ENCODE data around the gene JAG1. TPM values are rescaled to one million over a fixed set of nuclear protein-coding genes. Genes with fewer than 3 reads are reported as not detected.

The JAG1 gene
- total RNA-seq, 1 experiment from 2014 or later, result 45.2 TPM

DNA sequence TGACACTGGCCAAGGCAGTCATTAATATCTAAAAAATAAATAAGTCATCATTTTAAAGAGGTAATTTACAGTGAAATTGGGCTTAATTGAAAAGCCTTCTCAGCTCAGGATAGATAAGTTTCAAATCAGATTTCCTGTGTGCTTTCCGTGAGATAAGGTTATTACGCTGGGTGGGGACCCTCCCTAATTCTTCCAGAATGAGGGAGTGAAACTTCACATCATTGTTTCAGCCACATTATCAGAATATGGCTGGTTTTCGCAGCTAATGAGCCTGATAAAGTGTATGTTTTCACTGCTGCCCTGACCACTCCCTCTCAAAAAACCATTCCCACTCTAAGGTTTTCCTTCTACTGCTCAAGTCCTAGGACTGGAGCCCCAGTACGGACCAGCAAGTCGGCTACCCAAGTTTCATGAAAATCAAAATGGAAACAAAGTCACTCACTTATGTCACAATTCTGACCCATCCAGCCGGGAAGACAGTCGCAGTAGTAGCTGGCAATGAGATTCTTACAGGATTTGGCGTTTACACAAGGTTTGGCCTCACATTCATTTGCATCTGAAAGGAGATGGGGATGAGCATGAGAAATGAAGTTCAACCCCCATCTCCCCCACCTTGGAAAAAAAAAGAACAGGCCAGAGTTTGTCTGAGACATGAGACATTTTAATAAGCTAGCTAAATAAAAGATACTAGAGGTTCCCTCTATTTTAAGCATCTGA, 24.6 kb downstream of the JAG1 start:
- Mint-ChIP-seq H3K9me3 (no peaks in the 10 kb centered on the region), H3K27ac (peak overlapping the region; percentile 91), H3K27me3 (ENCODE audit: low read depth) (no peaks in the 10 kb centered on the region), H3K36me3 (peaks cover 71% of the 10 kb centered on the region), H3K4me1 (peaks cover 65% of the 10 kb centered on the region), H3K4me3 (peak overlapping the region; percentile 44)
- POLR2A ChIA-PET, result interaction anchor here (0.9 to 1.5 kb wide), 2 partner anchors 22 to 26 kb away, joined by 3 to 7 read pairs; no protein-coding TSS in a partner anchor
- DNase-seq (ENCODE audit: low spot score), result no peak
- CTCF ChIA-PET, result interaction anchor here (1.0 to 1.5 kb wide), 6 partner anchors 12 to 96 kb away, joined by 3 to 6 read pairs (median 4); no protein-coding TSS in a partner anchor
- TF ChIP-seq ZNF232 (CRISPR knock-in tag; IDR thresholded peaks at IDR 0.05) (no peak), IRF2 (CRISPR knock-in tag; IDR thresholded peaks at IDR 0.05; ENCODE audit: borderline replicate concordance, low read depth) (no peak)
- ATAC-seq, result peak; percentile 32; the same call in 1 of the 2 replicates

DNA sequence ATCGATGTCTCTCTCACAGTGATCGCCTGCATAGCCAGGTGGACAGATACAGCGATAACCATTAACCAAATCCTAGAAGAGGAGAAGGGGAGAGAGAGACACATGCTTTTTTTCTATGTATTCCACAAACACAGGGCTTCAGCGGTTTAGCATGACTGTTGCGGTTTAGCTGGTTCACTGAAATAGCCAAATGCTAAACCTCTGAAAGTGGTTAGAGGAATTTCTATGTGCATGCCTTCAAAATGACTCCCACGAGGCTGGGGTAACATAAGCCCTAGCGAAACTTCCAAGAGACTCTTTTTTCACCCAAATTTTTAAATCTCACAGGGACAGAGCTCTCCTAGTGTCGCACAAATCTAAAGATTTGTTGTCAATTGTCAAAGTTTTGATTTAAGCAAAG, 25.1 kb downstream of the JAG1 start:
- Mint-ChIP-seq H3K36me3 (peaks cover 70% of the 10 kb centered on the region), H3K9me3 (no peaks in the 10 kb centered on the region), H3K4me1 (peaks cover 59% of the 10 kb centered on the region), H3K4me3 (no peak overlapping the region), H3K27me3 (ENCODE audit: low read depth) (no peaks in the 10 kb centered on the region), H3K27ac (peak overlapping the region; percentile 91)
- DNase-seq (ENCODE audit: low spot score) (no peak), ATAC-seq (no peak)
- TF ChIP-seq GRHL2 (CRISPR knock-in tag; IDR thresholded peaks at IDR 0.05; ENCODE audit: insufficient replicate concordance, severe bottlenecking), result no peak
- no peak for TF ChIP-seq SP1 (CRISPR knock-in tag; conservative IDR thresholded peaks at IDR 0.05)
- ChIA-PET CTCF (interaction anchor here (1.0 to 1.5 kb wide), 4 partner anchors 11 to 96 kb away, joined by 3 to 6 read pairs (median 4); no protein-coding TSS in a partner anchor), POLR2A (no interaction called here)

DNA sequence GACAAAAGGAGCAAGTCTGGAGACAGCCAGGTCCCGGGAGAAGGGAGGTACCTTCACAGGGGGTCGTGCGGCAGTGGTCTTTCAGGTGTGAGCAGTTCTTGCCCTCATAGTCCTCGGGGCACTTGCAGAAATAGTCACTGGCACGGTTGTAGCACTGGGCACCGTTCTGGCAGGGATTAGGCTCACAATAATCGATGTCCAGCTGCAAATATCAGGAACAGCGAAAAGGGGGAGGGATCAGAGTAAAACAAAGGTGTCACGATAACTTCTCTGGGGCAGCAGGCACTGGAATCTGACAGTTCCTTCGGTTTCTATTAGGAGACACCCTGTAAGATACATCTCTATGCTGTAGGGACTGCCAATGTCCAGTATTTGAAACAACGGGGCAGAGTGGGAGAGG, 25.9 kb downstream of the JAG1 start:
- Mint-ChIP-seq H3K4me1 (peaks cover 53% of the 10 kb centered on the region), H3K27ac (peak overlapping the region; percentile 81), H3K36me3 (peaks cover 77% of the 10 kb centered on the region), H3K9me3 (no peaks in the 10 kb centered on the region), H3K27me3 (ENCODE audit: low read depth) (no peaks in the 10 kb centered on the region), H3K4me3 (no peak overlapping the region)
- ATAC-seq, result no peak
- TF ChIP-seq NR3C1 (CRISPR knock-in tag; conservative IDR thresholded peaks at IDR 0.05; ENCODE audit: low read depth), result no peak
- TF ChIP-seq, protein P1, sequence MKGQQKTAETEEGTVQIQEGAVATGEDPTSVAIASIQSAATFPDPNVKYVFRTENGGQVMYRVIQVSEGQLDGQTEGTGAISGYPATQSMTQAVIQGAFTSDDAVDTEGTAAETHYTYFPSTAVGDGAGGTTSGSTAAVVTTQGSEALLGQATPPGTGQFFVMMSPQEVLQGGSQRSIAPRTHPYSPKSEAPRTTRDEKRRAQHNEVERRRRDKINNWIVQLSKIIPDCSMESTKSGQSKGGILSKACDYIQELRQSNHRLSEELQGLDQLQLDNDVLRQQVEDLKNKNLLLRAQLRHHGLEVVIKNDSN (CRISPR knock-in tag; IDR thresholded peaks at IDR 0.05), result no peak
- no peak for TF ChIP-seq ESRRA (CRISPR knock-in tag; IDR thresholded peaks at IDR 0.05; ENCODE audit: borderline replicate concordance)
- TF ChIP-seq GTF2I (CRISPR knock-in tag; conservative IDR thresholded peaks at IDR 0.05), result no peak
- TF ChIP-seq, protein P2, sequence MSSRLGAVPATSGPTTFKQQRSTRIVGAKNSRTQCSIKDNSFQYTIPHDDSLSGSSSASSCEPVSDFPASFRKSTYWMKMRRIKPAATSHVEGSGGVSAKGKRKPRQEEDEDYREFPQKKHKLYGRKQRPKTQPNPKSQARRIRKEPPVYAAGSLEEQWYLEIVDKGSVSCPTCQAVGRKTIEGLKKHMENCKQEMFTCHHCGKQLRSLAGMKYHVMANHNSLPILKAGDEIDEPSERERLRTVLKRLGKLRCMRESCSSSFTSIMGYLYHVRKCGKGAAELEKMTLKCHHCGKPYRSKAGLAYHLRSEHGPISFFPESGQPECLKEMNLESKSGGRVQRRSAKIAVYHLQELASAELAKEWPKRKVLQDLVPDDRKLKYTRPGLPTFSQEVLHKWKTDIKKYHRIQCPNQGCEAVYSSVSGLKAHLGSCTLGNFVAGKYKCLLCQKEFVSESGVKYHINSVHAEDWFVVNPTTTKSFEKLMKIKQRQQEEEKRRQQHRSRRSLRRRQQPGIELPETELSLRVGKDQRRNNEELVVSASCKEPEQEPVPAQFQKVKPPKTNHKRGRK (CRISPR knock-in tag; IDR thresholded peaks at IDR 0.05; ENCODE audit: borderline replicate concordance), result no peak
- TF ChIP-seq JUN (CRISPR knock-in tag; IDR thresholded peaks at IDR 0.05), result no peak
- TF ChIP-seq, protein P3, sequence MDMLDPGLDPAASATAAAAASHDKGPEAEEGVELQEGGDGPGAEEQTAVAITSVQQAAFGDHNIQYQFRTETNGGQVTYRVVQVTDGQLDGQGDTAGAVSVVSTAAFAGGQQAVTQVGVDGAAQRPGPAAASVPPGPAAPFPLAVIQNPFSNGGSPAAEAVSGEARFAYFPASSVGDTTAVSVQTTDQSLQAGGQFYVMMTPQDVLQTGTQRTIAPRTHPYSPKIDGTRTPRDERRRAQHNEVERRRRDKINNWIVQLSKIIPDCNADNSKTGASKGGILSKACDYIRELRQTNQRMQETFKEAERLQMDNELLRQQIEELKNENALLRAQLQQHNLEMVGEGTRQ (CRISPR knock-in tag; IDR thresholded peaks at IDR 0.05), result no peak
- TF ChIP-seq IRF2 (CRISPR knock-in tag; IDR thresholded peaks at IDR 0.05; ENCODE audit: borderline replicate concordance, low read depth), result no peak
- no peak for TF ChIP-seq NR1H2 (CRISPR knock-in tag; IDR thresholded peaks at IDR 0.05)
- TF ChIP-seq ZNF232 (CRISPR knock-in tag; IDR thresholded peaks at IDR 0.05), result no peak
- no peak for TF ChIP-seq MXD4 (CRISPR knock-in tag; IDR thresholded peaks at IDR 0.05; ENCODE audit: borderline replicate concordance)
- no peak for TF ChIP-seq ZNF263 (CRISPR knock-in tag; IDR thresholded peaks at IDR 0.05; ENCODE audit: low read depth)
- TF ChIP-seq ZNF317 (CRISPR knock-in tag; IDR thresholded peaks at IDR 0.05; ENCODE audit: borderline replicate concordance, low read depth), result no peak
- TF ChIP-seq, protein P4, sequence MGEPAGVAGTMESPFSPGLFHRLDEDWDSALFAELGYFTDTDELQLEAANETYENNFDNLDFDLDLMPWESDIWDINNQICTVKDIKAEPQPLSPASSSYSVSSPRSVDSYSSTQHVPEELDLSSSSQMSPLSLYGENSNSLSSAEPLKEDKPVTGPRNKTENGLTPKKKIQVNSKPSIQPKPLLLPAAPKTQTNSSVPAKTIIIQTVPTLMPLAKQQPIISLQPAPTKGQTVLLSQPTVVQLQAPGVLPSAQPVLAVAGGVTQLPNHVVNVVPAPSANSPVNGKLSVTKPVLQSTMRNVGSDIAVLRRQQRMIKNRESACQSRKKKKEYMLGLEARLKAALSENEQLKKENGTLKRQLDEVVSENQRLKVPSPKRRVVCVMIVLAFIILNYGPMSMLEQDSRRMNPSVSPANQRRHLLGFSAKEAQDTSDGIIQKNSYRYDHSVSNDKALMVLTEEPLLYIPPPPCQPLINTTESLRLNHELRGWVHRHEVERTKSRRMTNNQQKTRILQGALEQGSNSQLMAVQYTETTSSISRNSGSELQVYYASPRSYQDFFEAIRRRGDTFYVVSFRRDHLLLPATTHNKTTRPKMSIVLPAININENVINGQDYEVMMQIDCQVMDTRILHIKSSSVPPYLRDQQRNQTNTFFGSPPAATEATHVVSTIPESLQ (CRISPR knock-in tag; IDR thresholded peaks at IDR 0.05), result no peak
- TF ChIP-seq, protein P5, sequence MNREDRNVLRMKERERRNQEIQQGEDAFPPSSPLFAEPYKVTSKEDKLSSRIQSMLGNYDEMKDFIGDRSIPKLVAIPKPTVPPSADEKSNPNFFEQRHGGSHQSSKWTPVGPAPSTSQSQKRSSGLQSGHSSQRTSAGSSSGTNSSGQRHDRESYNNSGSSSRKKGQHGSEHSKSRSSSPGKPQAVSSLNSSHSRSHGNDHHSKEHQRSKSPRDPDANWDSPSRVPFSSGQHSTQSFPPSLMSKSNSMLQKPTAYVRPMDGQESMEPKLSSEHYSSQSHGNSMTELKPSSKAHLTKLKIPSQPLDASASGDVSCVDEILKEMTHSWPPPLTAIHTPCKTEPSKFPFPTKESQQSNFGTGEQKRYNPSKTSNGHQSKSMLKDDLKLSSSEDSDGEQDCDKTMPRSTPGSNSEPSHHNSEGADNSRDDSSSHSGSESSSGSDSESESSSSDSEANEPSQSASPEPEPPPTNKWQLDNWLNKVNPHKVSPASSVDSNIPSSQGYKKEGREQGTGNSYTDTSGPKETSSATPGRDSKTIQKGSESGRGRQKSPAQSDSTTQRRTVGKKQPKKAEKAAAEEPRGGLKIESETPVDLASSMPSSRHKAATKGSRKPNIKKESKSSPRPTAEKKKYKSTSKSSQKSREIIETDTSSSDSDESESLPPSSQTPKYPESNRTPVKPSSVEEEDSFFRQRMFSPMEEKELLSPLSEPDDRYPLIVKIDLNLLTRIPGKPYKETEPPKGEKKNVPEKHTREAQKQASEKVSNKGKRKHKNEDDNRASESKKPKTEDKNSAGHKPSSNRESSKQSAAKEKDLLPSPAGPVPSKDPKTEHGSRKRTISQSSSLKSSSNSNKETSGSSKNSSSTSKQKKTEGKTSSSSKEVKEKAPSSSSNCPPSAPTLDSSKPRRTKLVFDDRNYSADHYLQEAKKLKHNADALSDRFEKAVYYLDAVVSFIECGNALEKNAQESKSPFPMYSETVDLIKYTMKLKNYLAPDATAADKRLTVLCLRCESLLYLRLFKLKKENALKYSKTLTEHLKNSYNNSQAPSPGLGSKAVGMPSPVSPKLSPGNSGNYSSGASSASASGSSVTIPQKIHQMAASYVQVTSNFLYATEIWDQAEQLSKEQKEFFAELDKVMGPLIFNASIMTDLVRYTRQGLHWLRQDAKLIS (CRISPR knock-in tag; IDR thresholded peaks at IDR 0.05; ENCODE audit: borderline replicate concordance), result no peak
- TF ChIP-seq NR2C2 (CRISPR knock-in tag; IDR thresholded peaks at IDR 0.05), result no peak
- POLR2A ChIA-PET, result no interaction called here
- CTCF ChIA-PET, result interaction anchor here (1.1 to 1.5 kb wide), 2 partner anchors 11 to 49 kb away, joined by 3 to 5 read pairs; no protein-coding TSS in a partner anchor
- no peak for DNase-seq (ENCODE audit: low spot score)
